HL-60 (cell line): Measurements from ENCODE around the gene CCDC154.

Experiments
- DNase-seq, 2 experiments: peaks; one replicate each; pipeline ENCODE4 v3.0.0-alpha.2; 2010 to 2020; ENCODE audit warnings: low read depth in 1 of 2, low spot score in 1 of 2
- H3K27ac ChIP-seq: fragments of 250-450 bp; sonication (Bioruptor Pico); replicated peaks from 2 replicates; pipeline ENCODE4 v1.5.1; 2020; ENCODE audit warnings: mild to moderate bottlenecking, moderate library complexity
- H3K27me3 ChIP-seq: fragments of 250-450 bp; sonication (Bioruptor Pico); 2 replicates; pipeline ENCODE4 v1.5.1; 2021; ENCODE audit warnings: mild to moderate bottlenecking, moderate library complexity; ENCODE audit not compliant: insufficient read depth, poor library complexity, severe bottlenecking
- H3K4me3 ChIP-seq: replicated peaks from 2 replicates; pipeline ENCODE4 v1.5.1; 2011; ENCODE audit warnings: mild to moderate bottlenecking, control low read depth, low read length; ENCODE audit not compliant: insufficient read depth
- CTCF ChIP-seq: IDR thresholded peaks from one replicate; pipeline ENCODE4 v1.5.1; 2011; ENCODE audit warnings: low read length, control low read depth, inconsistent platforms; ENCODE audit not compliant: insufficient read depth
- GABPA ChIP-seq: IDR thresholded peaks from 2 replicates; pipeline ENCODE4 v1.6.1; 2012; ENCODE audit warnings: low read depth
- POLR2AphosphoS5 ChIP-seq: IDR thresholded peaks from 2 replicates; pipeline ENCODE4 v1.6.1; 2012; ENCODE audit warnings: low read depth
- REST ChIP-seq: IDR thresholded peaks from 2 replicates; pipeline ENCODE4 v1.6.1; 2012; ENCODE audit warnings: low read depth; ENCODE audit not compliant: insufficient replicate concordance
- SPI1 ChIP-seq: IDR thresholded peaks from 2 replicates; pipeline ENCODE4 v1.6.1; 2012; ENCODE audit warnings: low read depth, mild to moderate bottlenecking, borderline replicate concordance

The CCDC154 gene

DNA sequence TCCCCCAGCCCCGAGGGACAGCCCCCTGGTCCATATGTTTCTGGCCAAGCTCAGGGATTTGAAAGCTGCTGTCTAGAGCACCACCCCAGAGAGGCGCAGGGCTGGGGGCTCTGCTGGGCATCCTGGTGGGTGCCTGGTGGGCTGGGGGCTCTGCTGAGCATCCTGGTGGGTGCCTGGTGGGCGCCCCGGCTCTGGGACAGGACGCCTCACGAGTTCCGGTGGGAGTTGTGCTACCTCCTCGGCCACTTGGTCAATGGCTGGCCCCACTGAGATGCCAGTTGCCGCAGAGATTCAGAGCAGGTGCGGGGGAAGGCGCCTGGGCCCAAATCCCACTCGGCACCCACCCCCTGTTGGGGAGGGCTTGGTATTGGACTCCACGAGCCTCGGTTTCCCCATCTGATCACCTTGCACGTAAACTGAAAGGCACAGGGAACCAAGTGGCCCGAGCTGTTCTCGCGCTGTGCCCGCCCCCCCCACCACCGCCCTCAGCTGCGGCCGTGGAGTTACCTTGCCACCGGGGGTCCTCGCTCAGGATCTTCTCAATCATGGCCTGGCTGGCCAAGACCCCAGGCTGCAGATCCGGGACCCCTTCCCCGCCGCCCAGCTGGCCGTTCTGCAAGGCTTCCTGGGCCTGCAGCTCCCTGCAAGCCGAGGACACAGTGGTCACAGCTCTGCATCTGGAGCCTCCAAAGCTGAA lies 43.1 kb downstream of the CCDC154 start:
- no peak for TF ChIP-seq SPI1
- TF ChIP-seq GABPA: no peak
- no peak for TF ChIP-seq REST
- TF ChIP-seq POLR2AphosphoS5: no peak
- no peak for TF ChIP-seq CTCF
- DNase-seq: no peak
- Histone ChIP-seq H3K27me3 (no peaks in the 10 kb centered on the region), H3K27ac (no peak overlapping the region), H3K4me3 (no peak overlapping the region)

GRCh38 chr16:1398826-1399581 lies 45.4 kb downstream of the CCDC154 start:
- TF ChIP-seq REST (no peak), POLR2AphosphoS5 (no peak), GABPA (no peak), SPI1 (no peak), CTCF (no peak)
- no peak for DNase-seq
- Histone ChIP-seq H3K4me3 (no peak overlapping the region), H3K27ac (no peak overlapping the region), H3K27me3 (no peaks in the 10 kb centered on the region)

DNA sequence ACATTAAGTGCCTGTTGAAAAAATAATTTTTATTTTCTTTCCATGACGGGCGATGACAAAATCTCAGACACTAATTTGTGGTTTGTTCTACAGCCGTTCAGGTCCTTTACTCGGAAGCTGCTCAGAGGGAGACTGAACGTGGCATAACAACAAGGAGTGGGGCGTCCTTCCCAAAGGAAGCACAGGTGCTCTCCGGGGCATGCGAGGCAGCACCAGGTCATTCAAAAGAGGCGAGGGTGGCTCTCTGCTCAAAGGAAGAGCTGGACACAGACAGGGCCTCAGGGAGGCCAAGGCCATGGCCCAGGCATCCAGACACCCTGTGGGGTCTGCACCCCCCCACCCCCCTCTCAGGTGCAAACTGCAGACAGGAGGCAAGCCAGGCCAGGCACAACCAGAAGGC lies 46.0 kb downstream of the CCDC154 start:
- no peak for DNase-seq
- no peaks in the 10 kb centered on the region for H3K27me3 ChIP-seq
- no peak overlapping the region for H3K27ac ChIP-seq
- TF ChIP-seq SPI1: no peak
- TF ChIP-seq REST: no peak
- TF ChIP-seq POLR2AphosphoS5: no peak
- no peak for TF ChIP-seq CTCF
- no peak for TF ChIP-seq GABPA
- no peak overlapping the region for H3K4me3 ChIP-seq
